Measurements from ENCODE around the gene NPFFR1.

Gene NPFFR1, protein sequence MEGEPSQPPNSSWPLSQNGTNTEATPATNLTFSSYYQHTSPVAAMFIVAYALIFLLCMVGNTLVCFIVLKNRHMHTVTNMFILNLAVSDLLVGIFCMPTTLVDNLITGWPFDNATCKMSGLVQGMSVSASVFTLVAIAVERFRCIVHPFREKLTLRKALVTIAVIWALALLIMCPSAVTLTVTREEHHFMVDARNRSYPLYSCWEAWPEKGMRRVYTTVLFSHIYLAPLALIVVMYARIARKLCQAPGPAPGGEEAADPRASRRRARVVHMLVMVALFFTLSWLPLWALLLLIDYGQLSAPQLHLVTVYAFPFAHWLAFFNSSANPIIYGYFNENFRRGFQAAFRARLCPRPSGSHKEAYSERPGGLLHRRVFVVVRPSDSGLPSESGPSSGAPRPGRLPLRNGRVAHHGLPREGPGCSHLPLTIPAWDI

DNA sequence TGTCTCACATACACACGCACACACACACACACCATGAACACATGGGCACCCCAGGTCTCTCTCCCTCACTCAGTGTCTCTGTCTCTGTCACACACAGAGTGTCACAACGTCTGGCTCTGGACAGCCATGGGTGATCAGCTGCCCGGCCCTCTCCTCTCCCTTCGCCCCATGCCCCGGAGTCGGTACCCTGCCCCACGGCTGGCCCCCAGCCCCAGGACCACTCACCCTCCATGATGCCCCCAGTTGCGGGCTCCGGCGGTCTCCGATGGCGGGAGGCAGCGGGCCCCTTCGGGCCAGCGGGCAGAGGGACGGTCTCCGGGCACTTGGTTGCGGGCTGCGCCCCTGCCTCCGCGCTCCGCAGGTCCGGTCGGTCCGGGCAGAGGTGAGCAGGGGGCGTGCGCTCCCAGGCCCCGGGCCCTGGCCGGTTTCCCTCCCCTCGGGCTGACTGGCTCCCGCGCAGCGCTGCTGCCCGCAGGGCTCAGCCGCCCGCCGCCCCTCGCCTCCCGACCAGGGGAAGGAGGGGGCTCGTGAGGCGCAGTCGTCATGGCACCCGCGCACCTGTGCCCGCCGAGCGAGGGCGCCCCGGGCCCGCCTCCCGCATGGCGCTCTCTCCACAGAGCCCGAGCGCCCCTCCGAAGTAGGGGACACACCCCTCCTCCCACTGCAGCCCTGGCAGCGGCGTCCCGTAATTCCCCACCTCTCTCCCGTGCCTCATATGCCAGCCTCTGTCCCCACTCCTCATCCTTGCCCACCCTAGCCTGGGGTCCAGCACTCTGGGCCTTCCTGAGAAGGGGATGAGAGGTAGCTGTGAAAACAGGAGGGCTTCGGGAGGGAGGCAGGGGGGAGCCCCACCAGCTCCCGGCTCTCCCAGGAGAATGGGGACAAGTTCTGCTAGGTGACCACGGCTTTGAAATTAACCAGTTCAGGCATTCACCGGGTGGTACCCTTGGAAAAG lies at the start of gene NPFFR1:
Gene NPFFR1 (minus strand): TSS at position 560 of the 955 bp plus-strand sequence. CDS start 328 bp downstream, at position 232.
- DNase-seq = peak in 3 of 56 donors; percentile 6 to 18 (median 14)

DNA sequence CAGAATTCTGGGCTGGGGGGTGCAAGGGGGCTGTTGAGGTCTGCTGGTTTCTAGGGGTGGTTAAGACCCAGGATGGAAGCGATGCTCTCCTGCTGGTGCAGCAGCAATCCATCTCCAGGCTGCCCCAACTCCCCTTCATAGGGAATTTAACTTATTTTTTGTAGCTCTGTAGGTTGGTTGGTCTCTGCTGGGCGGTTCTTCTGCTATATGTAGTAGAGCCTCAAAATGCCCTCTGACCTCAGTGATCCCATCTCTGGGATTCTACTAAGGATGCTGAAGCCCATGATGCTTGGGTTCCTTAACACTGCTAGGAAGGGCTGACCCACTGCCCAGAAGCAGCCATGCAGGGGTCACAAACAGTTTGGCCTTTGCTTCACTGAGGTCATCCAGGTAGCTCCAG lies 49.5 kb upstream of the NPFFR1 start:
- no peak for DNase-seq

DNA sequence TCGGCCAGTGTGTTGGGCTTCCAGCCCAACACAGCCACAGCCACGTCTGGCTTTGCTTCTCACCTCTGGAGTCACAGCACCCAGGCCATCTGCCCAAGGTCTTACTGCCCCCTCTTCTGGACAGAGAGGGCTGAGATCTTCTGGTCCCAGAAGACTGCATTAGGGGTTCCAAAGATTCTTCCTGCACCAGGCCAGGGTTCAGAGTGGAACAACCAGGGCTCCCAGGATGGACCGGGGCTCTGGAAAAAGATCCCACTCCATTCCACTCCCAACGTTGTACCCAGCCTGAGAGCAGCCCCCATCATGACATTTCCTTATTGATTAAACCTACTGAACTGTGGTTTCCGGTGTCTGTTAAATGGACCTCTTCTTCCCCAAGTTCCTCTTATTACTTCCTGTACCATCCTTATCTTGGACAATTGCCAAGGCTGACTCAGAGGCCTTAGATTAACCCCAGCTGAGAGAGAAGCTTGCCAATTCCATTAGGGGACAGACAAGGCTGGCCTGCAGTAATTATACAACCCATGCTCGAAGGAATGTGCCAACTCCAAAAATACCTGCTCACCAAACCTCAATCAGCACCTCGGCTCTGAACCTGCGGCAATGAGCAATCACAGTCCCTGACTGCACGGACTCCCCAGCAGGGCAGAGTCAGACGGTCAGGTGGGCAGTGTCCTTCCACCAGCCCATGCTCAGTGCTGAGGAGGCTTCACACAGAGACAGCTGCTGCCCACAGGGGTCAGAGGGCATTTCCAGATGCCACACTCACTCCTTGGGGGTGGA lies 47.9 kb upstream of the NPFFR1 start:
- peak in 10 of 56 donors; percentile 14 to 38 (median 18) for DNase-seq

DNA sequence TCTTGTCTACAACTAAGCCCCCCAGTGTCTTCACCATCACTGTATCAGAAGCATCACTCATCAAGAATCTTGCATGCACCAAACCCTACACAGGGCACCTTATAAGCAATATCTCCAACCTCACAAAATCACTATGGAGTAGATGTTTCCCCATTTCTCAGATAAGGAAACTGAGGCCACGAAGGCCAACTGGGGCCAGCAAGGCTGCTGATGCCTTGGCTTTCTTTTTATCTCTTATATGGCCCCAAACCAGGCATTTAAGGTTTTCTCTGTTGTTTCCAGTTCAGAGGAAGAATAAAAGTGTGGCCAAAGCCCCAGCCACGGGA lies 47.3 kb upstream of the NPFFR1 start:
- no peak for DNase-seq

DNA sequence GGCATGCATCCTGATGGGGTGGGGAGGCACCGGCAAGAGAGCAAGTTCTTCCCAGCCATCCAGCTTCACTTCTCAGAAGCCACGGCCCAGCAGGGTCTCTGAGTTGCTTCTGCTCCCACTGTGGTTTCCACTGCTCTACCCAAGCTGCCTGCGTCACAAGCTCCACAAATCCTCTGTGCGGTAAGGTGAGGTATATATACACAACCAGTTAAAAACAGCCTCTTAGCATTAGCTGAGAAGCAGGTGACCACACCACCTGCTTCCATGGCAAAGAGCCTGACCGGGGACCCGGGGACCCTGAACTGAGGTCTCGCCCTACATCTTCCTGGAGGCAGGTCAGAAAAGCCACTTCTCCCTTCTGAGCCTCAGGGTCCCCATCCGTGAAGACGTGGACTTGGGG lies 46.9 kb upstream of the NPFFR1 start:
- no peak for DNase-seq

DNA sequence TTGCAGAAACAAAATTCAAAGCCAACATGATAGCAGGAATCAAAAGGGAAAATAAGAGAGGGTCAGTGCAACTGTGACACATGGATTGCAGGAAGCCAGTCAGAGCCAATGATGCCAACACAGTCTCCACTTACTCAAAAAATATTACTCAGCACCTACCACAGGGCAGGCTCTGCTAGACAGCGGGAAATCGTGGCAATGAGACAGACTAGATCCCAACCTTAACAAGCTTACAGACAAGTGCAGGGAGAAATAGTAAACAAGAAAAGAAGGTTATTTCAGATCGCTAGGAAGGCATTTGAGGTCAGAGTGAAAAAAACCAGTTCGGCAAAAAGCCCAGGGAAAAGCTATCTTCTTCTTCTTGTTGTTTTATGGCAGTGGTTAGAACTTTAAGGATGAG lies 45.2 kb upstream of the NPFFR1 start:
- no peak for DNase-seq

DNA sequence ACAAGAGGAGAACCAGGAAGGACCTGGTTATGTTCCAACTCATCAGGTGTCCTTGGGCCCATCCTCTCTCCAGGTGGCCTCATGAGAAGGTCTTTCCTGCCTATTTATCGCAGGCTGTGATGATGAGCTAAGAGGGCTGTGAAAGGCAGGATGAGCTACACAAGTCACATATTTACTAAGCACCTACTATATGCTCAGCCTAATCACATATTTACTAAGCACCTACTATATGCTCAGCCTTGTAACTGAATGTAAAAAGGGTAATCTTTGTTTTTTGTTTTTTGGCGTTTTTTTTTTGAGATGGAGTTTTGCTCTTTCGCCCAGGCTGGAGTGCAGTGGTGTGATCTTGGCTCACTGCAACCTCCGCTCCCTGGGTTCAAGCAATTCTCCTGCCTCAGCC lies 44.2 kb upstream of the NPFFR1 start:
- DNase-seq = no peak

DNA sequence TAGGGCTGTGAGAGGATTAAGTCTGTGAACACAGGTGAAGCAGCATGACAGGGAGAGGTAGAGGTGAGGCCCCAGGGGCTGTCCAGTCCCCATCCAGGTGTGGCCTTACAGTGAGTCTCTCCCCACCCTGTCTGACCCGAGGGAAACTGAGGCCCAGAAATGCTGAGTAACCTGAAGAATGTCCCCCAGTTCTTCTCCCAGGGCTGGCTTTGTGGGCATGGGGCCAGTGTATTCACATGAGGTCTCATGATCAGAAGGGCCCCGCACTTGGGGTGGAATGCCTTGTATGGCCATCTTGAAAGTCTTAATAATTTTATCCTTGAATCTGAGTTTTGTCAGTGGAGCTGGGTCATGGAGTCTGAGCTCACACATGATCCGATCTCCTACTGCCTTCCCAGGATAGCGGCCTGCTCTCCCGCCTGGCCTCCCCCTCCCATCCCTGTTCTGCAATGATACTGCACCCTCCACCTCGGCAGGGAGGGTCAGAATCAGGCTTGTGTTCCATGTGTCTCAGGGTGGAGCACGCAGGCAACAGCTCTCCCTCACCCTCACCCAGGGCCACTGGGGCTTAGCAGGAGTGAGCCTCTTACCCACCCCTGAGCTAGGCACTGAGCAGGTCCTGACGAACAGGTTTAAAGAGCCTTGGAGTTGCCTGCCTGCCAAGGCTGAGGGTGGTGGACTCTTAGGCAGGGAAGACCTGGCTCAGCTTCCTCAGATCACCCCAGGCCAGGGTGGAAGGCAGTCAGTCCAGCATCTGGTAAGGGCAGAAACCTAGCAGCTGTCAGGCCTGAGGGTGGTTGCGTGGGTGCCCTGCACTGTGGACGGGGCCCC lies 41.4 kb upstream of the NPFFR1 start:
- DNase-seq = no peak

DNA sequence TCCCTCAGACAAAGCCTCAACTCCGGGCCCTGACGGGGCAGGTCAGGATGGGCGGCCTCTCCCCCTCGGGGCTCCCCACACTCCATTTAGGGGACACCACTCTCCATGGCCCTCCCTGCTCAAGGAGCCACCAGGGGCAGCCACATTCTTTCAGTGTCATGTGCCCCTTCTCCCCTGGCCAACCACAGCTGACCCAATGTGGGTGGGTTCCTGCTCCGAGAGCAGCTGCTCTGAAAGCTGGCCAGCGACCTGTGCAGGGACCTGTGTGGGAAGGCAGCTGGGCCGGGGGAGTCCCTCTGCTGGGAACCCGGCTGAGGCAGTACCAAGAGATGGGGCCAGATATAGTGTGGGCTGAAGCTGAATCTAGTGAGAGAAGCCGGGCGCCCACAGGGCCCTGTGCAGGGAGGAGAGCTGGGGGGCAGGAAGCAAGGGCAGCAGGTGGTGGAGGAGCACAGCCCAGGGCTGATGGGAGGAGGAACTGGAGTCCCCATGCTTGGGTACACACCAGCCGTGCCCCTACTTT lies 40.6 kb upstream of the NPFFR1 start:
- DNase-seq = no peak

DNA sequence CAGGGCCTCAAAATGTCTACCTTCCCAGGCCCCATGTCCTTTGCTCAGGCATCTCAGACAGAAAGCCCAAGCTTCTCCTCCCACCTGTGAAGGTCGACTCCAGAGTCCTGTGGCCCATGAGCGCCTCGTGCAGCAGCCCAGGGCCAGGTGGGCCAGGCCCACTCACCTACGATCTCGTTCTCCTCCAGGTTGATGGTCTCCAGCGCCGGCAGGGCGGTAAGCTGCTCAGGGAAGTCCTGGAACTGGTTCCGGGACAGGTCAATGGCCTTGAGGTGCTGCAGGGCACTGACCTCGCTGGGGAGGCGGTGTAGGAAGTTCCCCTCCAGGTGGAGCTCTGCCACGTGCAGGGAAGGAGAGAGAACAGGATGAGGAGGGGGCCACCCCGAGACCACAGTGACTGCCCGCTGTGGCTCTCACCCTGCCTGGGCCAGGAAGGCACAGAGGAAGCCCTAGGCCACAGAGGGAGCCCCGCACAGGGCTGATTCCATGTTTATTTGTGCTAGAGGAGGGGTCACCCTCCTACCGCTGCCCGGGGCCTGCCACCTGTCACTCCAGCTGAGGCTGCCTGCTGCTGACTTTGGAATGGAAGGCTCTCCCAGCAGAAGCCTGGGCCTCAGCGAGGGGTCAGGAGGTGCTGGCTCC lies 40.0 kb upstream of the NPFFR1 start:
- DNase-seq = no peak

DNA sequence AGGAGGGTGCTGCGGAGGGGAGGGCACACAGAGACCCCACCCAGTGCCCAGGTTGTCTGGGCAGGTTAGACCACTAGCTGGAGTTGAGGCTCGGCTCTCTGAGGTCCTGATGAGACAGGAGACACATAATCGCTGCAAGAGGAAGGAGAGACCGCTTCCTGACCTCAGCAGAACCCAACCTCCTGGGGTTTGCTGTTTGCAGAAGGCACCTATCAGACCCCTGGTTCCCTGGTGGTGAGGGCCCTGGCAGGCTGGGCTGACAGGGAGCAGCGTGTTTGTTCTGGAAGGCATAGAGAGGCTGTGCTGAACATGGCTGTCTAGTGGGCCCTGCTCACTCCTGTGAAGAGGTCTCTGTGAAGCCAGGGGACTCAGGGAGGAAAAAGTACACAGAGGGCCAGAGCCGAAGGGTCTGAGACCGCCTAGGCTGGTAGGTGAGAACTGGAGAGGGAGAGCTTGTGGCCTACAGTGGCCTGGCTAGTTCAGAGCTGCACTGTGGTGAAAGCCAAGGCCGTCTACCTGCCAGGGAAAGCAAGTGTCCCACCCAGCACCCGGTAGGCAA lies 39.4 kb upstream of the NPFFR1 start:
- DNase-seq = no peak

DNA sequence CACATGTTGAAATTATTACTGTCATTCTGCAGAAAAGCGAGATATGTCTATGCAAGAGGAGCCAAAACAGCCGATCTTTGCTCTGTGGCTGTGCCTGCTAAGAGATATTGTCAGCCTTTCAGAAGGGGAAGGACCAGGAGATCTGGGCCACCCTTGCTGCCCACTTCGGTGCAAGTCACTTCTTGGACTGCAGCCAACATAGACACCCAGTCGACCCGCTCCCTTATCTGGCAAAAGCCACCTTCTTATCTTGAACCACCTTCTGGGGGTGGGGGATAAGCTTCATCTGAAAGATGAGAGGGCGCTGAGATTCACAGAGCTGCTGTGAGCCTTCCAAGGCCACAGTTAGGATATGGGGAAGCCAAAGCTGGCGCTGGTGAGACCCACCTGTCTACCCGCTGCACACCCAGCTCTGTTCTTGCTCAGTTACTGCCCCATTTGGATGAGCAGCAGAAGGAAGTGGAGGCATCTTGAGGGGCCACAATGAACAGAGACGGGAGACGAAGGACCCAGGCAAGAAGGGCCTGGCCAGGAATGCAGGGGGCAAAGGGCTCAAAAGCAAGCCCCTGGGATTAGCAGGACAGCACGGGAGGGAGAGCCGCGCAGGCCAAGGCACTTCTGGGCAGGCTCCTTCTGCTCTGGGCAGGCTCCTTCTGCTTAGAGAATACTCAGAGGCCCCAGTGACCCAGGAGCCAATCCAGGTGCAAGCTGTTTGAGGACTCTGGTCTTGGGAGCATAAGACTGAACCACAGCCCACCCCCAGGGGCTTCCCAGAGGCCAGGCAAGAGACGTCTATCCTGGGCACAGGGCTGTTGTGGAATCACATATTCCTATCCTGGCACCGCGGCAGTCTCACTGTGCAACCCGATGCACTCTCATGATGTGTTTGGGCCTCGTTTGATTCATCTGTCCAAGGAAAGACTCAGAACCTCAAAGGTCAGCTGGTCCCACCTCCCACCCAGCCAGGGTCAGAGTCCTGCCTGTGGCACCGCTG lies 38.4 kb upstream of the NPFFR1 start:
- DNase-seq = no peak

DNA sequence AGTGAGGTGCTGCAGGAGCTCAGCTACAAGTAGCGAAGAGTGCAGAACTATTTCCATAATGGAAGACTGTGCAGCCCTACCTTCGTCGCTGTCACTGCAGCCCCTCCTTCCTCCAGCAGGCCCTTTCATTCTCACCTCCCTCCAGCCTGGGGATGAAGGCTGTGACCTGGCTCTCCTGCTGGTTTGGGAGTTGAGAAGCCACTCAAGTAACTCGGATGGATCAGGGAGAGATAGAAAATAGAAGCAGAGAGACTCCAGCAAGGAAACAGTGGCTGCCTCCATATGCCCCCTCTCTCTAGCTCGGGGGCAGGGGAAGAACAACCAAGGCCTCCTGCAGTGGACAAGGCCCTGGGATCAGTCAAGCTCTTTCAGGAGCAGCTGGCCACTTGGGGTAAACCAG lies 37.4 kb upstream of the NPFFR1 start:
- DNase-seq = no peak

DNA sequence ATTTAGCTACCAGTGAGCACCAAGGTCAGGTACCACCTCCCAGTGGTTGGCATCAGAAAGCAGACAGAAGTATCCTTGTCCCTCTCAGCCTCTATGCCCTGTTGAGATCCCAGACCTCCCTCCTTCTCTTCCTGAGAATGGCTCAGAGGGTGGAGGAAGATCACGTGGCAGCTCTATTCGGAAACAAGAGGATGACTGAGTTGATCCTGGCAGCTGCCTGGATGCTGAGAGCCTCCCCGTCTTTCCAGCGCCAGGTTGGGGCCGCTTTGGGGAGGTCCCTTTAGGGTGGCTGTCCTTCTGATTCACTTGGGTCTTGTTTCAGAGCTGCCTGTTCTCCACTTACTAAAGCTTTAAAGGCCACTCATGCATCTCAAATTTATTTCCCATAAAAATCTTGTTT lies 36.9 kb upstream of the NPFFR1 start:
- DNase-seq = no peak

DNA sequence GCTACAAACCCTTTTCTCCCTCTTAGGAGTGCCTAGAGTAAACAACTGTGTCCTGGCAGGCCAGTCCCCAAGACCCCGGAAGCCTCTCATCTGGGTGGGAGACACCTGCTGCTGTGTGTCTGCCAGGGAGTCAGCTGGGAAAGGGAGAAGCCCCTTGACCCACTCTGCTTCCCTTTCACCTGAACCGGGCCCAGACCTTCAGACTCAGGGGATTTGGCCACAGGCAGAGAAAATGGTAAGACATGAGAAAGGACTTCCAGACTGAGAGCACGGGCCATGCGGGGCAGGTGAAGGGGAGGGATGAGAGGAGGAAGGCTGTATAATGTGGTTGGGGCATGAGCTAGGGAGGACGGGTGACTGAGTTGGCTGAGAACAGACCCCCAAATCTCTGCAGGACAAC lies 36.0 kb upstream of the NPFFR1 start:
- no peak for DNase-seq

DNA sequence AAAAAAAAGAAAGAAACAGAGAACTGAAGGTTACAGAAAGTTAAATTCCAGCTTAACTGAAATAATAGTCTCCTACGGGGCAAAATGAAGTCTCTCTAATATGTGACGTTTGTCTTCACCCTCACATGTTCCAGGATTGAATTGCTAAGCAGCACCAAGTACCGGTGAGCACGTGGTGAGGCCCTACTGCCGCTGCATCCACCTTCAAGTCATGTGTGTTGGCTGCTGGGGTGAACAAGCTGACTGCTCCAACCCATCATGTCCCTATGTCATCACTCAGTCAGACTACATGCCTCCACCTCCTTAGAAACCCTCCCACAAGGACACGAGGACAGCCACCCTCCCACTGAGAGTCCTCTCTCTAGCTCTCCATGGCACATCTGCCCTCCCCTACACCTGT lies 35.4 kb upstream of the NPFFR1 start:
- DNase-seq = no peak

DNA sequence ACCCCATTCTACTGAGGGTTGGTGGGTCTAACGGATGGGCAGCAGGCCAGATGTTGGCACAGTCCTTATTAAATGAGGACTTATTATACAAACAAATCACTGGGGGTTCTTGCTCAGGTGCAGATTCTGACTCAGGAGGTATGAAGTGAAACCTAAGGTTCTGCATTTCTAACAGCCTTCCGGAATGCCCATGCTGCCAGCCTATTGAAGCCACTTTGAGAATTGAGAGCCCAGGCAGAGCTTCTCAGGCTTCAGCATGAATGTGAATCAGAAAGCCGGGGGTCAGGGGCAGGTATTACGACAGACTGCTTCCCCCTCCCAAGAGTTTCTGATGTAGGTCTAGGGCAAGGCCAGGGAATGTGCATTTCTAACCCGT lies 34.1 kb upstream of the NPFFR1 start:
- no peak for DNase-seq

DNA sequence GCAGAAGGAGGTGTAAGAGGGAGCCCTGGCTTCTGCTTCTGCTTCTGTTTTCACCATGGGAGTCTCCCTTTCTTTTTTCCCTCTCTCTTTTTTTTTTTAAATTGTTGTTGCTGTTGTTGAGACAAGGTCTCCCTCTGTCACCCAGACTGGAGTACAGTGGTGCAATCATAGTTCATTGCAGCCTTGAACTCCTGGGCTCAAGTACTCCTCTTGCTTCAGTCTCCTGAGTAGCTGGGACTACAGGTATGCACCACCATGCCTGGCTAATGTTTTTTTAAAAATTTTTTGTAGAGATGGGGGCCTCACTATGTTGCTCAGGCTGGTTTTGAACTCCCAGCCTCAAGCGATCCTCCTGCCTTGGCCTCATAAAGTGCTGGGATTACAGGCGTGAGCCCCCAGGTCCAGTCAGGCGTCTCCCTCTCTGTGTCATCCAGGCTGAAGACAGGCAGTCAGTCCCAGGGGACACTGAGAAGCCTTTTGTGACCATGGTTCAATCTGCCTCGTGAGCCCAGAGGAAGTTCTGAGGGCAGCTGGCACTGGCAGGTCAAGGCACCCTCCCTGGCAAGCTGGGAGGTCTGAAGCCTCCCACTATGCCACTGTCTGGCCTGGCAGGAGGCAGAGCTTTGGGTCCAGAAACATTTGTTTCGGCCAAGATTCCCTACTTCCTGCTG lies 33.6 kb upstream of the NPFFR1 start:
- no peak for DNase-seq

Data from amygdala (tissue), 56 donors.